Astrocyte (in vitro differentiated cells and primary cell): ENCODE measurements around the gene BORCS6. TPM values are rescaled to one million over a fixed set of nuclear protein-coding genes. Genes with fewer than 3 reads are reported as not detected.

Experiments
- DNase-seq: peaks from one replicate; pipeline ENCODE4 v3.0.0-alpha.2; 2010; ENCODE audit warnings: low read depth
- FAIRE-seq: peaks from 2 replicates; lab custom pipeline; 2011; peaks lifted over from hg19 to GRCh38; lab: Jason Lieb, UNC
- H2AFZ ChIP-seq: 2 replicates; pipeline ENCODE4 v1.6.0; 2012; ENCODE audit warnings: low read depth, low read length, inconsistent platforms
- H3K27ac ChIP-seq: 2 replicates; pipeline ENCODE4 v1.5.1; 2011; ENCODE audit warnings: low read depth, low read length, inconsistent platforms
- H3K27me3 ChIP-seq: 2 replicates; pipeline ENCODE4 v1.6.0; 2011; ENCODE audit warnings: low read length, inconsistent platforms; ENCODE audit not compliant: insufficient read depth
- H3K36me3 ChIP-seq: 2 replicates; pipeline ENCODE4 v1.5.1; 2011; ENCODE audit warnings: low read length, inconsistent platforms; ENCODE audit not compliant: insufficient read depth
- H3K4me1 ChIP-seq: 2 replicates; pipeline ENCODE4 v1.5.1; 2011; ENCODE audit warnings: low read length, inconsistent platforms; ENCODE audit not compliant: insufficient read depth
- H3K4me2 ChIP-seq: 2 replicates; pipeline ENCODE4 v1.6.0; 2012; ENCODE audit warnings: low read length, inconsistent platforms
- H3K4me3 ChIP-seq: 2 replicates; pipeline ENCODE4 v1.5.1; 2011; ENCODE audit warnings: low read depth, mild to moderate bottlenecking, low read length, inconsistent platforms; ENCODE audit not compliant: insufficient read depth
- H3K79me2 ChIP-seq: 2 replicates; pipeline ENCODE4 v1.6.0; 2012; ENCODE audit warnings: mild to moderate bottlenecking, low read length, inconsistent platforms; ENCODE audit not compliant: insufficient read depth
- H3K9ac ChIP-seq: 2 replicates; pipeline ENCODE4 v1.6.0; 2012; ENCODE audit warnings: mild to moderate bottlenecking, low read length, inconsistent platforms
- H3K9me3 ChIP-seq: 2 replicates; pipeline ENCODE4 v1.5.1; 2012; ENCODE audit warnings: low read depth, mild to moderate bottlenecking, low read length, inconsistent platforms; ENCODE audit not compliant: insufficient read depth
- H4K20me1 ChIP-seq: 2 replicates; pipeline ENCODE4 v1.6.0; 2012; ENCODE audit warnings: low read length, inconsistent platforms; ENCODE audit not compliant: insufficient read depth
- H3K27ac Mint-ChIP-seq: one replicate; pipeline ENCODE4 v1.8.0; 2021; ENCODE audit warnings: mild to moderate bottlenecking, mixed read lengths; ENCODE audit not compliant: unreplicated experiment
- H3K27me3 Mint-ChIP-seq: one replicate; pipeline ENCODE4 v1.8.0; 2021; ENCODE audit warnings: low read depth, mixed read lengths; ENCODE audit not compliant: unreplicated experiment
- H3K36me3 Mint-ChIP-seq: one replicate; pipeline ENCODE4 v1.8.0; 2021; ENCODE audit warnings: low read depth, mixed read lengths; ENCODE audit not compliant: unreplicated experiment
- H3K4me1 Mint-ChIP-seq: one replicate; pipeline ENCODE4 v1.8.0; 2021; ENCODE audit warnings: low read depth, mixed read lengths; ENCODE audit not compliant: unreplicated experiment
- H3K4me3 Mint-ChIP-seq: one replicate; pipeline ENCODE4 v1.8.0; 2021; ENCODE audit warnings: mild to moderate bottlenecking, moderate library complexity, mixed read lengths; ENCODE audit not compliant: unreplicated experiment
- H3K9me3 Mint-ChIP-seq: one replicate; pipeline ENCODE4 v1.8.0; 2021; ENCODE audit warnings: mild to moderate bottlenecking, mixed read lengths; ENCODE audit not compliant: unreplicated experiment
- CTCF ChIP-seq: IDR thresholded peaks from 2 replicates; pipeline ENCODE4 v1.5.1; 2011; ENCODE audit warnings: low read depth, mild to moderate bottlenecking, inconsistent platforms, low read length, moderate library complexity; ENCODE audit not compliant: insufficient read depth
- EZH2 ChIP-seq: IDR thresholded peaks from 2 replicates; pipeline ENCODE4 v1.6.1; 2012; ENCODE audit warnings: mild to moderate bottlenecking, low read length, inconsistent platforms; ENCODE audit not compliant: insufficient read depth
- total RNA-seq: library from RNA; stranded (reverse); gene quantifications from 2 replicates; pipeline ENCODE4 v1.2.1, GENCODE V29; 2021

The BORCS6 gene
- total RNA-seq, 1 donor from 2014 or later: 6.6 TPM

GRCh38 chr17:8222380-8222629 is 32.3 kb upstream of the BORCS6 start:
- Histone ChIP-seq H3K9me3 (no peaks in the 10 kb centered on the region), H3K27me3 (no peaks in the 10 kb centered on the region), H3K4me1 (peaks cover 9% of the 10 kb centered on the region), H3K27ac (peak overlapping the region; percentile 89), H3K4me3 (peak overlapping the region; percentile 76), H3K36me3 (no peaks in the 10 kb centered on the region), H3K4me2 (peak overlapping the region; percentile 92), H4K20me1 (peaks cover 8% of the 10 kb centered on the region), H2AFZ (peak overlapping the region; percentile 42), H3K79me2 (no peaks in the 10 kb centered on the region), H3K9ac (peak overlapping the region; percentile 91)
- H3K9me3 Mint-ChIP-seq: peaks cover 2% of the 10 kb centered on the region
- peak overlapping the region; percentile 90 for H3K4me3 Mint-ChIP-seq
- DNase-seq (no peak), FAIRE-seq (no peak)
- no peaks in the 10 kb centered on the region for H3K27me3 Mint-ChIP-seq
- no peak for TF ChIP-seq CTCF
- no peak for TF ChIP-seq EZH2
- H3K36me3 Mint-ChIP-seq: peaks cover 3% of the 10 kb centered on the region
- peaks cover 4% of the 10 kb centered on the region for H3K4me1 Mint-ChIP-seq
- peak overlapping the region; percentile 93 for H3K27ac Mint-ChIP-seq

- Histone ChIP-seq H3K79me2 (no peaks in the 10 kb centered on the region), H3K9me3 (no peaks in the 10 kb centered on the region), H3K36me3 (no peaks in the 10 kb centered on the region), H4K20me1 (peaks cover 4% of the 10 kb centered on the region), H2AFZ (peak overlapping the region; percentile 78), H3K4me2 (peak overlapping the region; percentile 92), H3K27ac (peak overlapping the region; percentile 89), H3K4me1 (peaks cover 9% of the 10 kb centered on the region), H3K9ac (peak overlapping the region; percentile 91), H3K27me3 (no peaks in the 10 kb centered on the region), H3K4me3 (peak overlapping the region; percentile 77)
- Mint-ChIP-seq H3K27me3 (no peaks in the 10 kb centered on the region), H3K4me1 (peaks cover 4% of the 10 kb centered on the region), H3K9me3 (peaks cover 2% of the 10 kb centered on the region), H3K36me3 (peaks cover 3% of the 10 kb centered on the region), H3K27ac (peak overlapping the region; percentile 93), H3K4me3 (peak overlapping the region; percentile 90)
- TF ChIP-seq EZH2 (no peak), CTCF (no peak)
- DNase-seq: peak; percentile 85
- no peak for FAIRE-seq
These were observed 31.8 kb upstream of the BORCS6 start for GRCh38 chr17:8221663-8222379.
